GM23248 (cell line): ENCODE measurements around the gene POU2AF1. TPM values are rescaled to one million over a fixed set of nuclear protein-coding genes. Genes with fewer than 3 reads are reported as not detected.

ENCODE experiments used
- DNase-seq: peaks from one replicate; pipeline ENCODE4 v3.0.0-alpha.2; 2015
- H2AFZ ChIP-seq: fragments of 200-600 bp; sonication (generic); 2 replicates; pipeline ENCODE4 v1.6.1; 2016; ENCODE audit warnings: antibody characterized with exemption
- H3F3A ChIP-seq: fragments of 200-600 bp; sonication (generic); 2 replicates; pipeline ENCODE4 v1.6.1; 2016; ENCODE audit warnings: mild to moderate bottlenecking, antibody characterized with exemption, mixed run types; ENCODE audit not compliant: insufficient read depth
- H3K27ac ChIP-seq: fragments of 200-600 bp; sonication (generic); 2 replicates; pipeline ENCODE4 v1.5.1; 2016; ENCODE audit warnings: mild to moderate bottlenecking
- H3K27me3 ChIP-seq: fragments of 200-600 bp; sonication (generic); replicated peaks from 2 replicates; pipeline ENCODE4 v1.6.1; 2016; ENCODE audit warnings: mild to moderate bottlenecking; ENCODE audit not compliant: insufficient read depth
- H3K36me3 ChIP-seq: fragments of 200-600 bp; sonication (generic); 2 replicates; pipeline ENCODE4 v1.6.1; 2016; ENCODE audit warnings: low read depth, mild to moderate bottlenecking
- H3K4me1 ChIP-seq: fragments of 200-600 bp; sonication (generic); 2 replicates; pipeline ENCODE4 v1.6.1; 2016; ENCODE audit warnings: mild to moderate bottlenecking; ENCODE audit not compliant: insufficient read depth
- H3K4me2 ChIP-seq: fragments of 200-600 bp; sonication (generic); one replicate; pipeline ENCODE4 v1.6.1; 2016; ENCODE audit warnings: mild to moderate bottlenecking; ENCODE audit not compliant: unreplicated experiment
- H3K4me3 ChIP-seq: fragments of 200-600 bp; sonication (generic); 2 replicates; pipeline ENCODE4 v1.5.1; 2016; ENCODE audit warnings: mild to moderate bottlenecking
- H3K79me2 ChIP-seq: fragments of 200-600 bp; sonication (generic); 2 replicates; pipeline ENCODE4 v1.6.1; 2016; ENCODE audit warnings: mild to moderate bottlenecking; ENCODE audit not compliant: insufficient read depth
- H3K9ac ChIP-seq: fragments of 200-600 bp; sonication (generic); 2 replicates; pipeline ENCODE4 v1.6.1; 2016; ENCODE audit warnings: mild to moderate bottlenecking
- H3K9me2 ChIP-seq: fragments of 200-600 bp; sonication (generic); 2 replicates; pipeline ENCODE4 v1.6.1; 2016; ENCODE audit warnings: mixed run types, mild to moderate bottlenecking, moderate library complexity; ENCODE audit not compliant: insufficient read depth
- H3K9me3 ChIP-seq: fragments of 200-600 bp; sonication (generic); one replicate; pipeline ENCODE4 v1.6.1; 2017; ENCODE audit warnings: low read depth
- H4K20me1 ChIP-seq: fragments of 200-600 bp; sonication (generic); 2 replicates; pipeline ENCODE4 v1.6.0; 2016; ENCODE audit not compliant: insufficient read depth
- EZH2 ChIP-seq: fragments of 200-600 bp; sonication (generic); IDR thresholded peaks from 2 replicates; pipeline ENCODE4 v1.6.1; 2018; ENCODE audit warnings: antibody characterized with exemption, mild to moderate bottlenecking; ENCODE audit not compliant: insufficient read depth, poor library complexity, severe bottlenecking
- EZH2phosphoT487 ChIP-seq: fragments of 200-600 bp; sonication (generic); IDR thresholded peaks from 2 replicates; pipeline ENCODE4 v1.6.1; 2018; ENCODE audit warnings: antibody characterized with exemption, moderate library complexity, mild to moderate bottlenecking, low read depth; ENCODE audit not compliant: insufficient read depth
- WGBS, 2 experiments: methylation state at CpG; one replicate each; pipeline ENCODE4 v1.1.6; 2015 to 2017; ENCODE audit warnings: low lambda C conversion rate in 2 of 2, low coverage in 1 of 2; ENCODE audit errors: missing lambda C conversion rate in 2 of 2; 5-methylcytosine and 5-hydroxymethylcytosine counted together
- in situ Hi-C: fragments of 300-500 bp; cut with MboI; formaldehyde crosslinking; loops from 2 replicates; pipeline ENCODE4 v1.15.0; 2020
- polyA plus RNA-seq: library from polyadenylated mRNA; unstranded; fragments of >200 nt; fragmentation: Nextera tagmentation; extraction: Ambion mirVana; gene quantifications from 2 replicates; pipeline ENCODE4 v1.2.1, GENCODE V29; 2016
- total RNA-seq: library from RNA; depleted of rRNA; stranded (reverse); fragments of >200 nt; shearing (Covaris generic); gene quantifications from 2 replicates; pipeline ENCODE4 v1.2.3, GENCODE V29; 2014

Gene POU2AF1
- total and polyA plus RNA-seq, 2 experiments from 2014 or later = 0.11 to 0.16 TPM

DNA sequence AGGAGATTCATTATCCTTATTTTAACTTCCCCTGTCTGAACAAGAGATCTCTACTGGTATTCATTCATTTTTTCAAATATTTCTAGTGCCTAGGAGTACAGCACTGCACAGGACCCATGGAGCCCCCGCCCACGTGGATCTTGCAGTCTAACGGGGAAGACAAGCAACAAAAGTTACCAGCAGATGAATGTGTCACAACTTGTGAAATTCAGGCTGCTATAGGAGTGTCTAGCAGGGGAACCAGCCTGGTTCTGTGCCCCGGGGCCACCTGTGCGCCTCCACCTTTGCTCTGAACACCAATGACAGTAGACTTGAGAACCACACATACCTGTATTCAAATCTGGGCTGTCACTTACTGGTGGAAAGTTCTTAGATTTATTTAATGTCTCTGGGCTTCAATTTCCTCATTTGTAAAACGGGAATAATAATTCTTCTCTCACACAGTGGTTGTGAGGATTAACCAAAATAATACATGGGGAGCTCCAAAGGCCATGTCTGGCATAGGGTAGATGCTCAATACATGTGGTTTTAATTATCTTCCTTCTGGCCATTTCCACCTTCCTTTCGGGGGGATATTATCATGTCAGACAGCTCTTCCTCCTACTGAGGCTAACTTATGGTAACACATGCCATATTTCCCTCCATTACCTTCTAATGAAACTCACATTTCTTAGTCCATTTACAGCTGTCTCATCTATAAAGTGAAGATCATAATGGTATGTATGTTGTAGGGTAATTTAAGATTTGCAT is 17.8 kb downstream of the POU2AF1 start:
- Histone ChIP-seq H3K9me2 (no peaks in the 10 kb centered on the region), H3K27ac (no peak overlapping the region), H2AFZ (no peak overlapping the region), H3K9me3 (no peaks in the 10 kb centered on the region), H3K4me3 (no peak overlapping the region), H3K27me3 (peaks cover 7% of the 10 kb centered on the region; the same call in 1 of the 2 replicates), H3K9ac (no peak overlapping the region), H4K20me1 (no peaks in the 10 kb centered on the region), H3K79me2 (no peaks in the 10 kb centered on the region), H3K4me1 (no peaks in the 10 kb centered on the region), H3K4me2 (no peak overlapping the region), H3K36me3 (no peaks in the 10 kb centered on the region), H3F3A (no peaks in the 10 kb centered on the region)
- WGBS, 2 experiments = 71 to 75% methylated on average over 7 of the region's 7 CpGs
- DNase-seq = no peak
- TF ChIP-seq EZH2phosphoT487 (no peak), EZH2 (no peak)
- in situ Hi-C loops = no loop called here

DNA sequence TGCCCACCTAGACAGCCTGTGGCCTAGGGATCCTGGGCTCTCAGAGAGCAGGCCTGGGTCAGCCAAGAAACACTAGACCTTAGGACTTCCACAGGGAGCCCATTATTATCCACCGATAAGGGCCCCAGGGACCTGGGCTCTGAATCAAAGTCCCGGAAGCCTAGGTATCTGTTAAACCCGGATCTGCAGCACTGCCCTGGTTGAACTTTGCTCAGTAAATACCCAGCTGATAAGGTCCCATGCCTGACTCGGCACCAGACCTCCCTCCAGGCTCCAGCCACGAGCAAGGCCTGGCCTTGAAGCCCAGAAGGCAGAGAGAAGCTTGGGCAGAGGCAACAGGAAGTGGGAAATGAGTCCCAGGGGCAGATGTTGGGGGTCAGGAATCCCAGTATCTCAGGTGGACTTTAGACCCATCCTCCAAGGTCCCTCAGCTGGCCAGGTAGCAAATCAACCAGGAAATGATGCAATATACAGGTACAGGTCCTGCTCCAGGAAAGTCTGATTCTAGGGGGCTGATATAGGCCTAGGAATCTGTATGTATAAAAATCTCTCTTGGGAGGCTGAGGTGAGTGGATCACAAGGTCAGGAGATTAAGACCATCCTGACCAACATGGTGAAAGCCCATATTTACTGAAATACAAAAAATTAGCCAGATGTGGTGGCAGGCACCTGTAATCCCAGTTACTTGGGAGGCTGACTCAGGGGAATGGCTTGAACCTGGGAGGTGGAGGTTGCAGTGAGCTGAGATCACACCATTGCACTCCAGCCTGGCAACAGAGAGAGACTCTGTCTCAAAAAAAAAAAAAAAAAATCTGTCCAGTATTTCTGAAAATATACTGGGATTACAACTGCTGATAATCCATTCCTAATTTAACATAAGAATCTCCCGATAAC is 18.7 kb downstream of the POU2AF1 start:
- no peaks in the 10 kb centered on the region for H3F3A ChIP-seq
- H3K27ac ChIP-seq = no peak overlapping the region
- H3K9me3 ChIP-seq = no peaks in the 10 kb centered on the region
- H4K20me1 ChIP-seq = no peaks in the 10 kb centered on the region
- DNase-seq = no peak
- no peak overlapping the region for H3K9ac ChIP-seq
- H3K4me1 ChIP-seq = no peaks in the 10 kb centered on the region
- WGBS, 2 experiments = 78 to 80% methylated on average over 6 of the region's 6 CpGs
- H3K79me2 ChIP-seq = no peaks in the 10 kb centered on the region
- H3K9me2 ChIP-seq = no peaks in the 10 kb centered on the region
- no peak overlapping the region for H3K4me2 ChIP-seq
- in situ Hi-C loops = no loop called here
- H2AFZ ChIP-seq = no peak overlapping the region
- no peaks in the 10 kb centered on the region for H3K36me3 ChIP-seq
- no peak for TF ChIP-seq EZH2
- TF ChIP-seq EZH2phosphoT487 = no peak
- no peak overlapping the region for H3K4me3 ChIP-seq
- no peaks in the 10 kb centered on the region; the same call in 1 of the 2 replicates for H3K27me3 ChIP-seq

DNA sequence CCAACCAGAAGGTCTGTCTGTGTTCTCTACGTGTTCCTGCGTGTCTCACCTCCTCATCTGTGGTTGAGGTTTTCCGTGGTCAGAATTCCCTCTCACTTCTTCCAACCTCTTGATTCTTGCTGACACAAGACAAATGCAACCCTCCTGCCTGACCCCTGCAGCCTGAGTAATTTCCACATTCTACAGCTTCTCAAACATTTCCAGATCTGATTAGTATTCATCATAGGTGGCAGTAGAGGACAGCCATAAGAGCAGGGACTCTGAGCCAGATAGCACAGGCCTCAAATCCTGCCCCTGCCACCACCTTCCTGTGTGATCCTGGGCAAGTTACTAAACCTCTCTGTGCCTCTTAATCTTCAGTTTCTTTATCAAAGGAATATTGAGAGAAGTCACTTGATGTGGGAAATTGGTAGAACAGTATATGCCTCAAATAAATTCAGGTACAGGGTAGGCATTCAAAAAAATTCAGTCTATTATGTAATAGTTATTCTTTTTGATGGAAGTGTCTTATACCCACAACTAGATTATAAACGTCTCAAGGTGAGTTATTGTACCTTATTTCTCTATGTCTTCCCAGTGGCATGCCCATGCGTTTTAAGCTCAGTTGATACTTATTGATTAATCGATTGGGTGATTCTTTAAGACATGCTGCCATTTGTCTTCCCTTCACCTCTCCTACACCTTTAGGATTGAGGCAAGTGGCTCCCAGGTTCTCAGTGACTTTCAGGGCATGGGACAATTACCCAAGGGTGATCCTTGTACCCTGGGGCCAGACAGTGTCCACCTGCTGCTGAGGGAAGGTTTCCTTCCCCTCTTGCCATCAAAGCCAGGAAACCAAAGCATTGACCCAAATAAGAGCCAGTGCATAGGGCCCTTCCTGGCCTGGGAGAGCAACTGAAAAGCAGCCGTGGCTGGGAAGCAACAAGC is 19.6 kb downstream of the POU2AF1 start:
- no peak for DNase-seq
- Histone ChIP-seq H3K4me1 (no peaks in the 10 kb centered on the region), H3K36me3 (no peaks in the 10 kb centered on the region), H2AFZ (no peak overlapping the region), H3K79me2 (no peaks in the 10 kb centered on the region), H3K4me2 (no peak overlapping the region), H3K9ac (no peak overlapping the region), H4K20me1 (no peaks in the 10 kb centered on the region), H3K27ac (no peak overlapping the region), H3F3A (no peaks in the 10 kb centered on the region), H3K9me3 (no peaks in the 10 kb centered on the region), H3K9me2 (no peaks in the 10 kb centered on the region), H3K27me3 (no peaks in the 10 kb centered on the region; the same call in 1 of the 2 replicates), H3K4me3 (no peak overlapping the region)
- in situ Hi-C loops = no loop called here
- TF ChIP-seq EZH2 (no peak), EZH2phosphoT487 (no peak)
- 72 to 78% methylated on average over 7 of the region's 7 CpGs for WGBS, 2 experiments
